Gastrocnemius medialis (tissue), 4 donors: Measurements from ENCODE around the gene SLC39A11. TPM values are rescaled to one million over a fixed set of nuclear protein-coding genes. Genes with fewer than 3 reads are reported as not detected.

ENCODE experiments used
- ATAC-seq, 2 donors: fragments of 150-250 bp; one replicate each; pipeline ENCODE4 v1.9.1; 2016
- DNase-seq, 2 donors: peaks; one replicate each; pipeline ENCODE4 v3.0.0-alpha.2; 2019
- H3K27ac ChIP-seq, 4 donors: fragments of 200-600 bp; sonication (generic); 1 replicate in 1 of 4; 2 replicates in 3 of 4; pipeline ENCODE4 v1.5.1; 2016 to 2018; ENCODE audit warnings: mild to moderate bottlenecking in 2 of 4, moderate library complexity in 1 of 4
- H3K27me3 ChIP-seq, 3 donors: fragments of 200-600 bp; sonication (generic) in 2 of 3; 1 replicate in 1 of 3; 2 replicates in 2 of 3; pipeline versions ENCODE4 v1.5.1 to v1.6.0; 2016 to 2019; ENCODE audit warnings: mild to moderate bottlenecking in 1 of 3, moderate library complexity in 1 of 3
- H3K36me3 ChIP-seq, 2 donors: fragments of 200-600 bp; sonication (generic) in 1 of 2; one replicate each; pipeline ENCODE4 v1.5.1; 2017 to 2018
- H3K4me1 ChIP-seq, 2 donors: fragments of 200-600 bp; sonication (generic) in 1 of 2; one replicate each; pipeline ENCODE4 v1.5.1; 2016 to 2017; ENCODE audit warnings: mild to moderate bottlenecking in 2 of 2
- H3K4me3 ChIP-seq, 4 donors: fragments of 200-600 bp; sonication (generic) in 3 of 4; 1 replicate in 1 of 4; 2 replicates in 3 of 4; pipeline ENCODE4 v1.5.1; 2016 to 2019; ENCODE audit warnings: mild to moderate bottlenecking in 2 of 4
- H3K9me3 ChIP-seq, 3 donors: fragments of 200-600 bp; sonication (generic) in 2 of 3; 1 replicate in 1 of 3; 2 replicates in 2 of 3; pipeline ENCODE4 v1.5.1; 2016 to 2019
- CTCF ChIP-seq, 5 experiments: fragments of 450-650 bp in 3 of 5; fragments of 200-600 bp in 2 of 5; sonication (generic) in 2 of 5; IDR thresholded peaks in 4 of 5; conservative IDR thresholded peaks in 1 of 5; 1 replicate in 4 of 5; 2 replicates in 1 of 5; pipeline ENCODE4 v1.5.1; 2016 to 2019; ENCODE audit warnings: antibody characterized with exemption in 5 of 5, mild to moderate bottlenecking in 3 of 5, moderate library complexity in 3 of 5
- POLR2A ChIP-seq, 2 donors: fragments of 450-650 bp; IDR thresholded peaks; one replicate each; pipeline ENCODE4 v1.6.1; 2017; ENCODE audit warnings: antibody characterized with exemption in 2 of 2, mild to moderate bottlenecking in 2 of 2, moderate library complexity in 2 of 2
- in situ Hi-C, 4 donors: fragments of 200-750 bp; cut with MboI; loops; one replicate each; pipeline versions ENCODE4 v1.15.0 to v1.8.0; 2017; ENCODE audit warnings: low sequenced_read_pairs in 4 of 4
- intact Hi-C: fragments of 100-400 bp; cut with DNase I; formaldehyde crosslinking; loops from one replicate; pipeline ENCODE4 v1.15.1; 2023; ENCODE audit warnings: low total_unique reads
- total RNA-seq, 4 donors: library from RNA; depleted of rRNA; stranded (reverse); fragments of >200 nt; gene quantifications; one replicate each; pipeline versions ENCODE4 v1.1.0 to v1.2.3, GENCODE V29; 2016

The SLC39A11 gene
- total RNA-seq, 4 donors from 2014 or later = 7.6 to 28.4 (median 10.7) TPM

GRCh38 chr17:73023759-73024158 is 68.7 kb downstream of the SLC39A11 start:
- TF ChIP-seq POLR2A (IDR thresholded peaks at IDR 0.05) (no peak), CTCF (IDR thresholded peaks at IDR 0.05 in 4 of 5, conservative IDR thresholded peaks at IDR 0.05 in 1 of 5) (no peak)
- Histone ChIP-seq H3K4me1 (peaks cover 0 to 6% of the 10 kb centered on the region in 2 donors), H3K27me3 (no peaks in the 10 kb centered on the region), H3K9me3 (no peaks in the 10 kb centered on the region), H3K36me3 (no peaks in the 10 kb centered on the region), H3K4me3 (no peak overlapping the region), H3K27ac (no peak overlapping the region)
- intact Hi-C loops = no loop called here
- DNase-seq (no peak), ATAC-seq (no peak)
- in situ Hi-C loops = no loop called here

GRCh38 chr17:73022694-73023093 is 69.8 kb downstream of the SLC39A11 start:
- ATAC-seq (no peak), DNase-seq (no peak)
- H3K27ac ChIP-seq = no peak overlapping the region
- H3K4me1 ChIP-seq = peaks cover 0 to 6% of the 10 kb centered on the region in 2 donors
- no peaks in the 10 kb centered on the region for H3K27me3 ChIP-seq
- intact Hi-C loops (no loop called here), in situ Hi-C loops (no loop called here)
- no peaks in the 10 kb centered on the region for H3K36me3 ChIP-seq
- H3K4me3 ChIP-seq = no peak overlapping the region
- TF ChIP-seq CTCF (IDR thresholded peaks at IDR 0.05 in 4 of 5, conservative IDR thresholded peaks at IDR 0.05 in 1 of 5) (no peak), POLR2A (IDR thresholded peaks at IDR 0.05) (no peak)
- H3K9me3 ChIP-seq = no peaks in the 10 kb centered on the region

- TF ChIP-seq POLR2A (IDR thresholded peaks at IDR 0.05) = no peak
- TF ChIP-seq CTCF (IDR thresholded peaks at IDR 0.05 in 4 of 5, conservative IDR thresholded peaks at IDR 0.05 in 1 of 5) = no peak
- H3K4me3 ChIP-seq = no peak overlapping the region
- H3K4me1 ChIP-seq = peaks cover 0 to 6% of the 10 kb centered on the region in 2 donors
- no peak overlapping the region for H3K27ac ChIP-seq
- no peak for DNase-seq
- ATAC-seq = no peak
- H3K27me3 ChIP-seq = no peaks in the 10 kb centered on the region
- in situ Hi-C loops (no loop called here), intact Hi-C loops (no loop called here)
- no peaks in the 10 kb centered on the region for H3K9me3 ChIP-seq
- no peaks in the 10 kb centered on the region for H3K36me3 ChIP-seq
Observed at GRCh38 chr17:73021771-73022170, 70.7 kb downstream of the SLC39A11 start.

GRCh38 chr17:73020110-73020509 is 72.4 kb downstream of the SLC39A11 start:
- Histone ChIP-seq H3K4me1 (peaks cover 0 to 3% of the 10 kb centered on the region in 2 donors), H3K4me3 (no peak overlapping the region), H3K36me3 (no peaks in the 10 kb centered on the region), H3K27ac (no peak overlapping the region), H3K27me3 (no peaks in the 10 kb centered on the region), H3K9me3 (no peaks in the 10 kb centered on the region)
- ATAC-seq (no peak), DNase-seq (no peak)
- TF ChIP-seq POLR2A (IDR thresholded peaks at IDR 0.05) = no peak
- TF ChIP-seq CTCF (IDR thresholded peaks at IDR 0.05 in 4 of 5, conservative IDR thresholded peaks at IDR 0.05 in 1 of 5) = no peak
- in situ Hi-C loops = no loop called here
- intact Hi-C loops = no loop called here

- in situ Hi-C loops = no loop called here
Observed at GRCh38 chr17:73018599-73018998, 73.9 kb downstream of the SLC39A11 start.

More at GRCh38 chr17:73018599-73018998, 73.9 kb downstream of the SLC39A11 start:
- Histone ChIP-seq H3K9me3 (no peaks in the 10 kb centered on the region), H3K4me3 (peak overlapping the region in 1 of 4 donors; percentile 25), H3K36me3 (no peaks in the 10 kb centered on the region), H3K27me3 (no peaks in the 10 kb centered on the region), H3K27ac (no peak overlapping the region), H3K4me1 (no peaks in the 10 kb centered on the region)
- intact Hi-C loops = no loop called here
- TF ChIP-seq CTCF (IDR thresholded peaks at IDR 0.05 in 4 of 5, conservative IDR thresholded peaks at IDR 0.05 in 1 of 5) (no peak), POLR2A (IDR thresholded peaks at IDR 0.05) (no peak)
- DNase-seq (no peak), ATAC-seq (no peak)
